SK-N-SH treated with all-trans-retinoic acid at 6 μM for 48 hours (cell line): ENCODE data around the gene VEPH1.
A peak's percentile ranks its signal among the peaks of the same experiment; 100 is the strongest.

Source experiments
- ATAC-seq: fragments of 200-7000 bp; cut with Tn5 transposase; 3 replicates; pipeline ENCODE4 v1.9.1; 2020; ENCODE audit warnings: mild to moderate bottlenecking, moderate library complexity
- ARNTL ChIP-seq: fragments of 450-650 bp; formaldehyde crosslinking; IDR thresholded peaks from 2 replicates; pipeline ENCODE4 v1.5.0; 2020; ENCODE audit warnings: low read depth, mild to moderate bottlenecking, moderate library complexity, borderline replicate concordance
- BACH2 ChIP-seq: fragments of 250-450 bp; sonication (Bioruptor Pico); IDR thresholded peaks from 2 replicates; pipeline ENCODE4 v1.9.0; 2021; ENCODE audit warnings: mild to moderate bottlenecking, borderline replicate concordance
- CREB5 ChIP-seq: fragments of 250-450 bp; sonication (Bioruptor Pico); IDR thresholded peaks from 2 replicates; pipeline ENCODE4 v1.5.1; 2020; ENCODE audit warnings: low read depth, mild to moderate bottlenecking, moderate library complexity
- CSDC2 ChIP-seq: fragments of 250-450 bp; sonication (Bioruptor Pico); IDR thresholded peaks from 2 replicates; pipeline ENCODE4 v1.5.0; 2020; ENCODE audit warnings: mild to moderate bottlenecking, moderate library complexity
- CSRNP3 ChIP-seq: fragments of 250-450 bp; sonication (Bioruptor Pico); IDR thresholded peaks from 2 replicates; pipeline ENCODE4 v1.5.1; 2021; ENCODE audit warnings: mild to moderate bottlenecking, moderate library complexity
- ESRRG ChIP-seq: fragments of 250-450 bp; sonication (Bioruptor Pico); IDR thresholded peaks from 2 replicates; pipeline ENCODE4 v1.6.1; 2021; ENCODE audit warnings: mild to moderate bottlenecking
- GLIS3 ChIP-seq: fragments of 250-450 bp; sonication (Bioruptor Pico); IDR thresholded peaks from 2 replicates; pipeline ENCODE4 v1.5.0; 2020; ENCODE audit warnings: mild to moderate bottlenecking, moderate library complexity
- ISL1 ChIP-seq: fragments of 250-450 bp; sonication (Bioruptor Pico); IDR thresholded peaks from 2 replicates; pipeline ENCODE4 v2.1.2; 2022; ENCODE audit warnings: mild to moderate bottlenecking, moderate library complexity
- OSR1 ChIP-seq: fragments of 250-450 bp; sonication (Bioruptor Pico); IDR thresholded peaks from 2 replicates; pipeline ENCODE4 v1.8.0; 2022; ENCODE audit warnings: moderate library complexity, mild to moderate bottlenecking, inconsistent platforms
- PATZ1 ChIP-seq: fragments of 250-450 bp; sonication (Bioruptor Pico); IDR thresholded peaks from 2 replicates; pipeline ENCODE4 v1.8.0; 2020; ENCODE audit warnings: mild to moderate bottlenecking, moderate library complexity, borderline replicate concordance
- RARB ChIP-seq: fragments of 250-450 bp; sonication (Bioruptor Pico); IDR thresholded peaks from 2 replicates; pipeline ENCODE4 v1.8.0; 2021; ENCODE audit warnings: mild to moderate bottlenecking, moderate library complexity
- SNAI2 ChIP-seq: fragments of 250-450 bp; sonication (Bioruptor Pico); IDR thresholded peaks from 2 replicates; pipeline ENCODE4 v1.5.0; 2020; ENCODE audit warnings: mild to moderate bottlenecking, moderate library complexity
- TCF4 ChIP-seq: fragments of 250-450 bp; sonication (Bioruptor Pico); IDR thresholded peaks from 2 replicates; pipeline ENCODE4 v1.8.0; 2021; ENCODE audit warnings: mild to moderate bottlenecking, moderate library complexity, borderline replicate concordance
- TOX ChIP-seq: fragments of 250-450 bp; sonication (Bioruptor Pico); IDR thresholded peaks from 2 replicates; pipeline ENCODE4 v1.8.0; 2021; ENCODE audit warnings: mild to moderate bottlenecking, moderate library complexity, borderline replicate concordance
- TSHZ2 ChIP-seq: fragments of 250-450 bp; sonication (Bioruptor Pico); IDR thresholded peaks from 2 replicates; pipeline ENCODE4 v1.5.0; 2020; ENCODE audit warnings: mild to moderate bottlenecking, moderate library complexity
- ZC3H10 ChIP-seq: fragments of 250-450 bp; sonication (Bioruptor Pico); IDR thresholded peaks from 2 replicates; pipeline ENCODE4 v1.5.1; 2021; ENCODE audit warnings: mild to moderate bottlenecking, moderate library complexity
- ZFP3 ChIP-seq: fragments of 250-450 bp; sonication (Bioruptor Pico); IDR thresholded peaks from 2 replicates; pipeline ENCODE4 v1.5.0; 2020; ENCODE audit warnings: mild to moderate bottlenecking, moderate library complexity
- ZFP30 ChIP-seq: fragments of 450-650 bp; formaldehyde crosslinking; IDR thresholded peaks from 2 replicates; pipeline ENCODE4 v1.5.0; 2022; ENCODE audit warnings: mild to moderate bottlenecking, moderate library complexity
- ZNF70 ChIP-seq: fragments of 450-650 bp; formaldehyde crosslinking; IDR thresholded peaks from 2 replicates; pipeline ENCODE4 v1.5.0; 2020; ENCODE audit warnings: mild to moderate bottlenecking, moderate library complexity
- ZNF8 ChIP-seq: fragments of 450-650 bp; formaldehyde crosslinking; IDR thresholded peaks from 2 replicates; pipeline ENCODE4 v1.5.0; 2020; ENCODE audit warnings: mild to moderate bottlenecking, moderate library complexity

VEPH1 gene

GRCh38 chr3:157355276-157355675, 147.9 kb downstream of the VEPH1 start:
- no peak for TF ChIP-seq TCF4 (CRISPR knock-in tag)
- TF ChIP-seq RARB: no peak
- TF ChIP-seq ZC3H10 (CRISPR knock-in tag): no peak
- TF ChIP-seq ARNTL (CRISPR knock-in tag): no peak
- no peak for TF ChIP-seq OSR1 (CRISPR knock-in tag)
- no peak for TF ChIP-seq ISL1 (CRISPR knock-in tag)
- TF ChIP-seq PATZ1 (CRISPR knock-in tag): no peak
- no peak for TF ChIP-seq SNAI2 (CRISPR knock-in tag)
- TF ChIP-seq ZNF8 (CRISPR knock-in tag): no peak
- no peak for TF ChIP-seq TSHZ2 (CRISPR knock-in tag)
- no peak for TF ChIP-seq ZNF70 (CRISPR knock-in tag)
- TF ChIP-seq ZFP3 (CRISPR knock-in tag): no peak
- TF ChIP-seq CSRNP3 (CRISPR knock-in tag): no peak
- ATAC-seq: no peak

- ATAC-seq: peak; percentile 55
- TF ChIP-seq TOX (no peak), TCF4 (CRISPR knock-in tag) (no peak), RARB (no peak), BACH2 (CRISPR knock-in tag) (no peak), GLIS3 (CRISPR knock-in tag) (no peak), PATZ1 (CRISPR knock-in tag) (no peak), ESRRG (CRISPR knock-in tag) (no peak)
These were observed 148.5 kb downstream of the VEPH1 start for GRCh38 chr3:157354722-157355121.

GRCh38 chr3:157354254-157354653, 149.0 kb downstream of the VEPH1 start:
- ATAC-seq: no peak
- TF ChIP-seq OSR1 (CRISPR knock-in tag) (no peak), ZFP30 (CRISPR knock-in tag) (no peak), ZFP3 (CRISPR knock-in tag) (no peak), RARB (no peak), CREB5 (no peak), GLIS3 (CRISPR knock-in tag) (no peak), TCF4 (CRISPR knock-in tag) (no peak), CSRNP3 (CRISPR knock-in tag) (no peak), PATZ1 (CRISPR knock-in tag) (no peak), TOX (no peak), ZNF8 (CRISPR knock-in tag) (no peak), SNAI2 (CRISPR knock-in tag) (no peak), ARNTL (CRISPR knock-in tag) (no peak), CSDC2 (CRISPR knock-in tag) (no peak), ISL1 (CRISPR knock-in tag) (no peak), ESRRG (CRISPR knock-in tag) (no peak), BACH2 (CRISPR knock-in tag) (no peak)
